HG02798 (cell line): ENCODE data around the gene NEBL.

ENCODE experiments used
- ATAC-seq: cut with Tn5 transposase; IDR thresholded peaks from one replicate; pipeline ENCODE4 v1.9.1; 2021; ENCODE audit warnings: mild to moderate bottlenecking; ENCODE audit not compliant: unreplicated experiment, poor library complexity

Gene NEBL

GRCh38 chr10:20806487-20806886 lies 90.6 kb downstream of the NEBL start:
- no peak for ATAC-seq

- no peak for ATAC-seq
These were observed 99.8 kb downstream of the NEBL start for GRCh38 chr10:20797290-20797689.

DNA sequence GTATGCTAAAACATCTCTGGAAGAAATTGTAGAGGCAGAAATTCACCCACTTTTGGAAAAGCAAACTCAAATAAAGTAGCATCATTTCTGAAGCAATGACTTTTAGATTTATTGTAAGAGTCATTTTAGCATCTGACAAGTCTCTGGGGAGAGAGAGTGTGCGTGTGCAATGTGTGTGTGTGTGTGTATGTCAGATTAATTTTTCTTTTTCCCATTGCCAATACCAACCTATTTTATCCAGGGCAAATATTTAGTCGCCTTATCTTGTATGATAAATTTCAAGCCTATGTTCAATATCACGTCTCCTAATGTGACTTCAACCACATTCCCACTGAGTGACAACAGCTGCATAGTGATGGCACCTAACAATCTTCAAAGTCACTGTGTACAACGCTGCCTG lies 101.7 kb downstream of the NEBL start:
- no peak for ATAC-seq

- ATAC-seq = no peak
These were observed 111.9 kb downstream of the NEBL start for GRCh38 chr10:20785174-20785573.

DNA sequence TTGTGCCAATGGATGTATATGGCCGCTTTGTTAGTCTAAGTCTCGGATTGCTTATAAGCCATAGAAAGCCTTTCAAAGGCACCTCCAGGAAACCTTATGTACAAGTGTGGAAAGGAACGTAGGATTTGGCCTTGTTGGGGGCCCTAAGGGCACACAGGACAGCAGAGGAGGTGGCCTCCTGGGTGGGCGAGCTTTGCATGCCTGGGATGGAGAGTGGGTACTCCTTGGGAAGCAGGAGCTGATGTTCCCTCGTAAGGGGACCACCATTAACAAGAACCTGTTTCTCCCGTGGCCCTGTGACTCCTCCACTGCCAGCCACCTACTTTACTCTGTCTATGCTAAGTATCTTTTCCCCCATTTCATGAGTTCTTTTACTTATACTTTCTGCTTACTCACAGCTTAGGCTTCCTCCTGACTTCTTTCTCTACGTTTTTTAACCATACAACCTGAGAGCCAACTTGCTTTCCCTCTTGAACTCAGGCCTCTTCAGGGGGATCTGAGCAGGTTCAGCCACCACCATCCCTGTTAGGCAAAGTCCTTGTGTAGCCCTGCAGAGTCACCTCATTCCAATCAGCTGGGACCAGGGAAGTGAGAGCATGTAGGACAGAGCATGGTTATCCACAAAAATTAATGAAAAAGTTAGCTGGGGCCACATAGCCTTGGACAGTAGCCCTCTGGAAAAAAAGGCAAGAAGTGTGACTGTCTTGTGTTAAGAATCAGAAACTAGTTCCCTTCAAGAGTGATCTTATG lies 118.9 kb downstream of the NEBL start:
- ATAC-seq = no peak

GRCh38 chr10:20776384-20777118 lies 120.6 kb downstream of the NEBL start:
- ATAC-seq = no peak

GRCh38 chr10:20771051-20771450 lies 126.1 kb downstream of the NEBL start:
- no peak for ATAC-seq

GRCh38 chr10:20769481-20769880 lies 127.6 kb downstream of the NEBL start:
- no peak for ATAC-seq

DNA sequence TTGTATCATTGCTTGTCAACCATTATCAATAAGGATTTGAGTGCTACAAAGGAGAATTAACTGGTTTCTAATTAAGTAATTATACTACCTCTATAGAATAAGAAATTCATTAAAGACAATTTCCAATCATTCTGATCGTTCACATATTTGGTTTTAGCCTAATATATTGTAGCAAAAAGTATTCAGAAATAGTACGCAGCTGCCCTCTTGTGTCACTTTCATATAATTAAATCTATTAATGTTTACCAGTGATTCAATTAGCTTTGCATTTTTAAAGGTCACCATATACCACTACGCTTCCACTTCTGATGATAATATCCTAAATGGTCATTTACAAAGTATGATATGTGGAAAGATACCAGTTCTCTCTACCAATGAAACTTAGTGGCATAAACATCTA lies 128.3 kb downstream of the NEBL start:
- ATAC-seq = no peak

GRCh38 chr10:20767028-20767427 lies 130.1 kb downstream of the NEBL start:
- ATAC-seq = no peak

DNA sequence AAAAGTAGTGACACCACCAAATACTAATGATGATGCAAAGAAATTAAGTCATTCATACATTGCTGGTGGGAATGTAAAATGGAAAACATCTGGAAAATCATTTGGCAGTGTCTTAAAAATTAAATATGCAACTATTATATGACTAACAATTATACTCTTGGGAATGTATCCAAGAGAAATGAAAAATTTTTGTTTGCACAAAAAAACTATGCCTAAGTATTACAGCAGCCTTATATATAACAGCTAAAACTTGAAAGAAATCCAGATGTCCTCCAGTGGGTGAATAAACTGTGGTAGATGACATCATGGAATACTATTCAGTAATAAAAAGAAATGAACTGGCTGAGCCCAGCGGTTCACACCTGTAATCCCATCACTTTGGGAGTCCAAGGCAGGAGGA lies 132.0 kb downstream of the NEBL start:
- no peak for ATAC-seq

DNA sequence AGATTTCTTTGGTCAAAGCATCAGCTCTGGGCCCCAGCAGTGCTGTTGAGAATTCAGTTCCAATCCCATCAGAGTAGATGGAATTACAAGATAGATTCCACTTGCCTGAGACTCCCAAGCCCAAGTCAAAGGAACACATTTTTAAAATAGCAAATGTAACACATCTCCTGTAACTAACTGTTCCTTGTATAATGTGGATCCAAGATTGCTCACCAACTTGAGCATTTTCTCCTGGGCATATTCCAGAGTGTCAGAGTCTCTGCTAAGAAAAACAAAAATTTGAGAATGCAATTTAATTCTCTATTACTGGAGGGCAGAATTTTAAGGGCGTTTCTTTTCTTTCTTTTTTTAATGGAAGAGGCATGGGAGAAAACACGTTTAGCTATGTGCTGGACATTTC lies 136.7 kb downstream of the NEBL start:
- ATAC-seq = no peak

- ATAC-seq = no peak
These were observed 148.6 kb downstream of the NEBL start for GRCh38 chr10:20748551-20748950.

GRCh38 chr10:20747782-20748181 lies 149.3 kb downstream of the NEBL start:
- no peak for ATAC-seq

DNA sequence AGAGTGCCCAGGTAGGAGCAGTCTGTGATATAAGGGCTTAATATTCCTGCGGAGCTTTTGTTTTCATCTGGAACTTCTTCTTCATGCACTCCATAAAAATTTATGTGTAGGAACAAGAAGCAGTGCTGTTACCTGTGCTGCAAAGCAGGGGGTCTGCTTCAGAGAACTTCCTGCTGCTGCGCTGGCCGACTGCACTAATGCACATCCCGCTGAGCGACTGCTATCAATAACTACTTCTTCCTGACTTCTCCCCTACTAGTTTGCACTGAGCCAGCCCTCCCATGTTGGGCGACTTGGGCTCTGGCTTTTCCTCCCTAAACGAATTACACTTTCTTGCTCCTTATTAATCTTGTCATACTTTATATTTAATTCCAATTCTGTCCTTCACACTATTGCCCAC lies 150.3 kb downstream of the NEBL start:
- ATAC-seq = no peak

DNA sequence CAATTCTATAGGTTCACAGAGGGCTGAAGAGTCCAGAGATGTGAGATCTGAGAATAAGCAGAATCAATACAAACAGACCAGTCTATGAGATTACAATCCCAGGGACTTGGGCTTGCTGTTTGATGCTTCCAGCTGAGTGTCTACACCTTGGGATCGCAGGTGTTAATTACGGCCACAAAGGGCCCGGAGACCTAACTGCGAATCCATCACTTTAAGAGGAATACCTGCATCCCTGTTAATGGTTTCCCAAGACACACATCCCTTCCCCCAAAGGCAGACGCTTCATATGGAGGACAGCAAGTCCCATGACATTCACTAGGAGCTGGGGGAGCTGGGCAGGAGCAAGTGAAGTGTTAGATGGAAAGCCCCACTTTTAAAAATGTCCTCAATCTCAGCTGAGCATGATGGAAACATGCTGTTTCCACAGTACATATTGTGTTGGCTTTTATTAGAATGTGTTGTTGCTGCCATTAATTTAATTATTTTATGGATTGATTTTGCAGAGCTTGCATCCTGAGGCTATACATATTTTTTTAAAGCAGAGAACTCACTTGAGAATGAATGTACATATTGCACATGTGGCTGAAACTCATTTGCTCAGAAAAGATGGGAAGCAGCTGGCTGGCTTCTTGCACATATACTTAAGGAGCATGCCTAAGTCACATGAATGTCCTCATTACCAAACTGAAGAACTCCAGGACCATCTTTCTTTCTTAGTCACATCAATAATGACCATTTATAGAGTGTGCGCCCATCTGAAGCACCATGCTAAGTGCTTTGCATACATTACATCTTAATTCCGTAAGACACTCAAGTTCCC lies 151.3 kb downstream of the NEBL start:
- ATAC-seq = no peak

GRCh38 chr10:20744821-20745220 lies 152.3 kb downstream of the NEBL start:
- ATAC-seq = no peak

- ATAC-seq = no peak
These were observed 153.2 kb downstream of the NEBL start for GRCh38 chr10:20743942-20744341.

GRCh38 chr10:20742737-20743541 lies 154.2 kb downstream of the NEBL start:
- no peak for ATAC-seq

DNA sequence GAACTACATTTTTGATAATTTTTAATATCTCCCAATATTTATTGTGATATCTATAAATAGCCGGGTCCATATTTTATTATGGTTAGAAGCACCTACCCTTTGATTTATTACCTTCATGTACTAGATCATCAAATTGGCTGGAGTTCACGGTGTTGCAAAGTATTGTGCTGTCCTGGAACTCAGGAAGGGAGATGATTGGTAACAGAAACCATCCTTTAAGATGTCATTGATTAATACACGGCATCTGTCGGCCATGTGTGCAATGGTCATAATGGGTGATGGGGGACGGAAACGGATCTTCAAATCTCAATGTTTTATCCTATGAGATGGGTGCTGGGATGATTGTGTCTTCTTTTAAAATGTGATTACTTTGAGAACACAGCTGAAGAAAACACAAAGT lies 157.0 kb downstream of the NEBL start:
- no peak for ATAC-seq
